MG63 (cell line): ENCODE data around the gene AGBL1. TPM values are rescaled to one million over a fixed set of nuclear protein-coding genes. Genes with fewer than 3 reads are reported as not detected.

Experiments
- DNase-seq: peaks from one replicate; pipeline ENCODE4 v3.0.0-alpha.2; 2020
- H3K27me3 ChIP-seq: fragments of 250-450 bp; sonication (Bioruptor Pico); 2 replicates; pipeline ENCODE4 v1.5.1; 2020; ENCODE audit warnings: mild to moderate bottlenecking, moderate library complexity
- H3K36me3 ChIP-seq: fragments of 250-450 bp; sonication (Bioruptor Pico); 2 replicates; pipeline ENCODE4 v1.5.1; 2020; ENCODE audit warnings: mild to moderate bottlenecking, moderate library complexity
- H3K4me3 ChIP-seq: fragments of 250-450 bp; sonication (Bioruptor Pico); 2 replicates; pipeline ENCODE4 v1.5.1; 2020; ENCODE audit warnings: mild to moderate bottlenecking, moderate library complexity
- H3K9me3 ChIP-seq: fragments of 250-450 bp; sonication (Bioruptor Pico); 2 replicates; pipeline ENCODE4 v1.5.1; 2020; ENCODE audit warnings: mild to moderate bottlenecking, moderate library complexity
- total RNA-seq: library from RNA; depleted of rRNA; stranded (reverse); fragments of >200 nt; shearing (Covaris generic); gene quantifications from 2 replicates; pipeline ENCODE4 v1.2.3, GENCODE V29; 2014; ENCODE audit warnings: low replicate concordance

Gene AGBL1
- total RNA-seq, 1 experiment from 2014 or later: not detected

DNA sequence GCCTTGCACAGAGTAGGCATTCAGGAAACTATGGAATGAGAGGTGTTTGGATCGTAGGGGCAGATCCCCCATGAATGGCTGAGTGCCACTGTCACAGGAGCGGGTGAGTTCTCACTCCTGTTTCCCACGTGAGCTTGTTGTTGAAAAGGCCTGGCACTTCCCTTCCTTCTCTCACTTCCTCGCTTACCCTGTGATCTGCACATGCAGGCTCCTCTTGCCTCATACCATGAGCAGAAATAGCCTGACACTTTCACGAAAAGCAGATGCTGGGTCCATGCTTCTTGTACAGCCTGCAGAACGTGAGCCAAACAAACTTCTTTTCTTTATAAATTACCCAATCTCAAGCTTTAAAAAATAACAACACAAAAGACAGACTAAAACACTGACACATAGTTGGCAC lies 55.4 kb downstream of the AGBL1 start:
- Histone ChIP-seq H3K9me3 (no peaks in the 10 kb centered on the region), H3K36me3 (no peaks in the 10 kb centered on the region), H3K4me3 (no peak overlapping the region), H3K27me3 (no peaks in the 10 kb centered on the region)
- DNase-seq: no peak

DNA sequence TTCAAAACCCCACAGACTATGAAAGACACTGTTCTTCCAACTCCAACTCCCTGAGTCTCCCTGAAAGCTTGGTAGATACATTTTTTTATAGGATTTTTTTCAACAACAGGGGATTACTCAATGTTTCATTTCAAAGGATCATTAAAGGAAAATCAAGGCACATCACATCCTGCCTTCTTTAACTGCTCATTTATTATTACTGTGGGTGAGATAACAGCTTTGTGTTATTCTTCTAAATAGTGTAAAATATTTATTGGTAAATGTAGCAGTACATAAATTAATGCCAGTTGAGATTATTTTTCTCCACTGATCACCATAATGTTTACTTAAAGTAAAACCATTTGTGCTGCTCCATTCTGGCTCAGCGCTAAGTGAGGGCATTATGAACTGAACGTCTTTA lies 57.2 kb downstream of the AGBL1 start:
- DNase-seq: no peak
- H3K4me3 ChIP-seq: no peak overlapping the region
- H3K36me3 ChIP-seq: no peaks in the 10 kb centered on the region
- no peaks in the 10 kb centered on the region for H3K9me3 ChIP-seq
- H3K27me3 ChIP-seq: no peaks in the 10 kb centered on the region

- H3K9me3 ChIP-seq: no peaks in the 10 kb centered on the region
- H3K36me3 ChIP-seq: no peaks in the 10 kb centered on the region
- H3K27me3 ChIP-seq: no peaks in the 10 kb centered on the region
- DNase-seq: no peak
- H3K4me3 ChIP-seq: no peak overlapping the region
Observed at GRCh38 chr15:86138798-86139197, 59.1 kb downstream of the AGBL1 start.

GRCh38 chr15:86139828-86140227 lies 60.2 kb downstream of the AGBL1 start:
- Histone ChIP-seq H3K27me3 (no peaks in the 10 kb centered on the region), H3K36me3 (no peaks in the 10 kb centered on the region), H3K4me3 (no peak overlapping the region), H3K9me3 (no peaks in the 10 kb centered on the region)
- peak; percentile 24 for DNase-seq

- 0 out of 2 replicates have a peak, but pooled peaks cover 2% of the 10 kb centered on the region for H3K27me3 ChIP-seq
- no peaks in the 10 kb centered on the region for H3K9me3 ChIP-seq
- no peak overlapping the region for H3K4me3 ChIP-seq
- DNase-seq: no peak
- no peaks in the 10 kb centered on the region for H3K36me3 ChIP-seq
Observed at GRCh38 chr15:86154705-86155104, 75.0 kb downstream of the AGBL1 start.

DNA sequence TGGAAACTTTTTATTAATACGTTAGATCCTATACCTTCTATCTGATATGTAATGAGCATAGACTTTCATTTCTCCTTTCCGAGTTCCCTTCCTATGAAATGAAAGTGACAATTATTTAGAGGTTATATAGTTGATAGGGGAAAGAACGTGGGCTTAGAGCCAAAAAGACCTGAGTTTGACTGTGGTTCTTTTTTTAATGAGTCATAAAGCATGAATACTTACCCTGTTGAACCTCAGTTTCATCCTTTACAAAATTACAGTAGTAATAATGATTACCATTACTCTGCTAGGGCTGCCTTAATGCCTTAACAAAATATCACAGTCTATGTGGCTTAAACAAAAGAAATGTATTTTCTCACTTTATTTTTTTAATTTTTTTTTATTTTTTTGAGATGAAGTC lies 75.9 kb downstream of the AGBL1 start:
- no peak overlapping the region for H3K4me3 ChIP-seq
- no peak for DNase-seq
- H3K9me3 ChIP-seq: no peaks in the 10 kb centered on the region
- no peaks in the 10 kb centered on the region for H3K36me3 ChIP-seq
- 0 out of 2 replicates have a peak, but pooled peaks cover 2% of the 10 kb centered on the region for H3K27me3 ChIP-seq

DNA sequence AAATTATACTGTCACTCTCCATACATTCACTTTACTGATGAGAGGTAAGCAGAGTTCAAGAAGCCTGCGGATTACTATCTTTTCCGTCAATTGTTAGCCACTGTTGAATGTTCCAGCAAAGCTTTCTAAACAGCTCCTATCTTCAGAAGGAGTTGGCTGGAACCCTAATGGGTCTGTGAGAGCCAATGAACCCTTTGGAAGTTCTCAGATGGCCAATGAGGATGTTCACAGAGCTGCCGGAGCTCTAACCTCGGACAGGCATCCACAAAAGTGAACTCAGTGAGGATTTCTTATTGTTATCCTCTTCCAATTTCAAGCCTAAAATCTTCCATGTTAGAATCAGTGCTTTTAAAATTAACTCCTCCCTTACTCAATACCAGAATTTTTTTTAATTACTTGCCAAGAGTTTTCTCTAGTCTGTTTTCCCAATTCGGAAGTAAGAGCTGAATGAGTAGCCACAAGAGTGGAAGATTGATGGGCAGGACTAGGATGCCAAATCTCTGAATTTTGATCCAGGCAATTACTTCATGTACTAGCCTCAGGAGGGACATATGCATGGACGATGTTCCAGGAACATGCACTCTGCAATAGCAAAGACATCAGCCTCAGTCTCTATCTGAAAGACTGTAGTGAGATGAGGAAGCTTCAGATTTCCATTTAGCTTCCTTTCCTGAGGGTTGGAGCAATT lies 78.1 kb downstream of the AGBL1 start:
- no peak for DNase-seq
- Histone ChIP-seq H3K4me3 (no peak overlapping the region), H3K36me3 (no peaks in the 10 kb centered on the region), H3K9me3 (no peaks in the 10 kb centered on the region), H3K27me3 (0 out of 2 replicates have a peak, but pooled peaks cover 2% of the 10 kb centered on the region)

- no peaks in the 10 kb centered on the region for H3K27me3 ChIP-seq
- DNase-seq: no peak
Observed at GRCh38 chr15:86159468-86159867, 79.8 kb downstream of the AGBL1 start.

DNA sequence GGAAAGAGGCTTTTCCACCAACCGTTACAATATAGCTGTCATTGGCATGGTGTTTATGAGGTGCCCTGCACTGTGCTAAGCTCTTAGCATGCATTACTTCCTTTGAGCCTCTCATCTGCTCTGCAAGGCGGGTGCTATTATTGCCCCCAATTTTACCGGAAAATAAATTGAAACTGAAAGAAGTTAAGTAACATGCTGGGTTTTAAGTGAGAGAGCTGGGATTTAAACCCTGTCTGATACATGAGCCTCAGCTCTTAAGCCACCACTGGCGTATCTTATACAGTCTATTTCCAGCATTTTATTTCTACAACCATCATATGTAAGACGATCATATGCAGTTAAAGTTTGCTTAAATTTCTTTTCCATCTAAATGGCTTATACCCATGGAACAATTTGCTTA lies 81.6 kb downstream of the AGBL1 start:
- H3K27me3 ChIP-seq: no peaks in the 10 kb centered on the region
- no peaks in the 10 kb centered on the region for H3K9me3 ChIP-seq
- no peak for DNase-seq
- no peak overlapping the region for H3K4me3 ChIP-seq
- H3K36me3 ChIP-seq: no peaks in the 10 kb centered on the region

More at GRCh38 chr15:86159468-86159867, 79.8 kb downstream of the AGBL1 start:
- Histone ChIP-seq H3K36me3 (no peaks in the 10 kb centered on the region), H3K4me3 (no peak overlapping the region), H3K9me3 (no peaks in the 10 kb centered on the region)

GRCh38 chr15:86162172-86162591 lies 82.5 kb downstream of the AGBL1 start:
- no peaks in the 10 kb centered on the region for H3K27me3 ChIP-seq
- no peaks in the 10 kb centered on the region for H3K36me3 ChIP-seq
- H3K9me3 ChIP-seq: no peaks in the 10 kb centered on the region
- H3K4me3 ChIP-seq: no peak overlapping the region
- no peak for DNase-seq

GRCh38 chr15:86162641-86163040 lies 83.0 kb downstream of the AGBL1 start:
- no peaks in the 10 kb centered on the region for H3K27me3 ChIP-seq
- H3K9me3 ChIP-seq: no peaks in the 10 kb centered on the region
- H3K4me3 ChIP-seq: no peak overlapping the region
- no peak for DNase-seq
- H3K36me3 ChIP-seq: no peaks in the 10 kb centered on the region

GRCh38 chr15:86163816-86164215 lies 84.1 kb downstream of the AGBL1 start:
- H3K4me3 ChIP-seq: no peak overlapping the region
- DNase-seq: no peak
- H3K27me3 ChIP-seq: no peaks in the 10 kb centered on the region; the same call in 1 of the 2 replicates
- no peaks in the 10 kb centered on the region for H3K9me3 ChIP-seq
- no peaks in the 10 kb centered on the region for H3K36me3 ChIP-seq

- DNase-seq: no peak
- Histone ChIP-seq H3K27me3 (peaks cover 3% of the 10 kb centered on the region; the same call in 1 of the 2 replicates), H3K4me3 (no peak overlapping the region), H3K9me3 (no peaks in the 10 kb centered on the region), H3K36me3 (no peaks in the 10 kb centered on the region)
Observed at GRCh38 chr15:86164232-86164898, 84.7 kb downstream of the AGBL1 start.

GRCh38 chr15:86165265-86166211 lies 85.9 kb downstream of the AGBL1 start:
- Histone ChIP-seq H3K27me3 (peaks cover 3% of the 10 kb centered on the region; the same call in 1 of the 2 replicates), H3K36me3 (no peaks in the 10 kb centered on the region), H3K9me3 (no peaks in the 10 kb centered on the region), H3K4me3 (no peak overlapping the region)
- peak; percentile 31 for DNase-seq

DNA sequence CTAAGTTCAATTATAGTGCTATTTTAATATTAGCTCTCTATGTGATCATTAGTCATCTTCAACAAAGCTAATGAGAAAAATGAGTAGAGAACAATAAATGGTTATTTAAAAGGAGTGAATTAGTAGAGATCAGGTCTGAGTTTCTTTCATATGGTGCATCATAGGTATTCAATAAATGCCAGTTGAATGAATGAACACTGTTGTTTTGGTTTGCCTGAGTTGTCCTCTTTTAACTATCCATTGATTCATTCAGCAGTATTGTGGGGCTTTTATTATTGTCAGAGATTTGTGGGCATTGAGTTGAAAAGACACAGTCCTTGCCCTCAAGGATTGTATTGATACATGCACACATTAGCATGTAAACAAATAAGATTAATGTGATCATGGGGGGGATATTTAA lies 88.2 kb downstream of the AGBL1 start:
- DNase-seq: no peak
- Histone ChIP-seq H3K36me3 (no peaks in the 10 kb centered on the region), H3K4me3 (no peak overlapping the region), H3K27me3 (peaks cover 3% of the 10 kb centered on the region; the same call in 1 of the 2 replicates), H3K9me3 (no peaks in the 10 kb centered on the region)

- Histone ChIP-seq H3K36me3 (no peaks in the 10 kb centered on the region), H3K27me3 (peaks cover 5% of the 10 kb centered on the region)
- no peak for DNase-seq
Observed at GRCh38 chr15:86178845-86179244, 99.2 kb downstream of the AGBL1 start.

More at GRCh38 chr15:86178845-86179244, 99.2 kb downstream of the AGBL1 start:
- H3K9me3 ChIP-seq: no peaks in the 10 kb centered on the region
- no peak overlapping the region for H3K4me3 ChIP-seq
